ENCODE data around the gene RPF1.

GRCh38 chr1:84541679-84542078, 62.6 kb downstream of the RPF1 start:
- peak; percentile 11; the same call in 1 of the 2 replicates for TF ChIP-seq CTCF (IDR thresholded peaks at IDR 0.05; ENCODE audit: low read depth, low read length)
- TF ChIP-seq EZH2phosphoT487 (IDR thresholded peaks at IDR 0.05; ENCODE audit: low read depth), result no peak

Measured in OCI-LY3 (cell line).